ENCODE data around the gene FTH1. TPM values are rescaled to one million over a fixed set of nuclear protein-coding genes. Genes with fewer than 3 reads are reported as not detected.
A peak's percentile ranks its signal among the peaks of the same experiment; 100 is the strongest.

FTH1 gene
- total RNA-seq, 2 donors from 2014 or later: 701 to 1,114 TPM

GRCh38 chr11:61999141-61999975 is 31.9 kb upstream of the FTH1 start:
- H3K27me3 Mint-ChIP-seq: no peaks in the 10 kb centered on the region
- peaks cover 12% of the 10 kb centered on the region for H3K36me3 Mint-ChIP-seq (ENCODE audit: low read depth)
- H3K9me3 Mint-ChIP-seq: peaks cover 7% of the 10 kb centered on the region
- no peak for ATAC-seq (replicated peaks)
- no peaks in the 10 kb centered on the region for H3K4me1 Mint-ChIP-seq
- no peak overlapping the region for H3K4me3 Mint-ChIP-seq
- H3K27ac Mint-ChIP-seq: peak overlapping the region; percentile 3

GRCh38 chr11:61996933-61997332 is 29.5 kb upstream of the FTH1 start:
- H3K27ac Mint-ChIP-seq: no peak overlapping the region

GRCh38 chr11:61994981-61995380 is 27.5 kb upstream of the FTH1 start:
- H3K4me3 Mint-ChIP-seq: no peak overlapping the region
- H3K9me3 Mint-ChIP-seq: peaks cover 7% of the 10 kb centered on the region
- no peak overlapping the region for H3K27ac Mint-ChIP-seq
- no peaks in the 10 kb centered on the region for H3K27me3 Mint-ChIP-seq
- no peaks in the 10 kb centered on the region for H3K4me1 Mint-ChIP-seq
- H3K36me3 Mint-ChIP-seq (ENCODE audit: low read depth): peaks cover 12% of the 10 kb centered on the region
- no peak for ATAC-seq (replicated peaks)

More at GRCh38 chr11:61996933-61997332, 29.5 kb upstream of the FTH1 start:
- Mint-ChIP-seq H3K4me3 (no peak overlapping the region), H3K9me3 (peaks cover 7% of the 10 kb centered on the region), H3K36me3 (ENCODE audit: low read depth) (peaks cover 12% of the 10 kb centered on the region), H3K27me3 (no peaks in the 10 kb centered on the region), H3K4me1 (no peaks in the 10 kb centered on the region)
- no peak for ATAC-seq (replicated peaks)

- Mint-ChIP-seq H3K27me3 (no peaks in the 10 kb centered on the region), H3K4me3 (no peak overlapping the region), H3K9me3 (peaks cover 8% of the 10 kb centered on the region), H3K36me3 (ENCODE audit: low read depth) (peaks cover 6% of the 10 kb centered on the region), H3K4me1 (no peaks in the 10 kb centered on the region), H3K27ac (no peak overlapping the region)
- ATAC-seq (replicated peaks): no peak
Observed at GRCh38 chr11:61985869-61986268, 18.4 kb upstream of the FTH1 start.

- Mint-ChIP-seq H3K27ac (no peak overlapping the region), H3K36me3 (ENCODE audit: low read depth) (peaks cover 6% of the 10 kb centered on the region), H3K9me3 (peaks cover 8% of the 10 kb centered on the region), H3K27me3 (no peaks in the 10 kb centered on the region), H3K4me1 (no peaks in the 10 kb centered on the region), H3K4me3 (no peak overlapping the region)
- ATAC-seq (replicated peaks): no peak
Observed at GRCh38 chr11:61983419-61983818, 16.0 kb upstream of the FTH1 start.

GRCh38 chr11:61980783-61981541 is 13.5 kb upstream of the FTH1 start:
- Mint-ChIP-seq H3K9me3 (no peaks in the 10 kb centered on the region), H3K4me1 (no peaks in the 10 kb centered on the region), H3K4me3 (no peak overlapping the region), H3K36me3 (ENCODE audit: low read depth) (peaks cover 2% of the 10 kb centered on the region), H3K27me3 (no peaks in the 10 kb centered on the region), H3K27ac (peak overlapping the region; percentile 25)
- ATAC-seq (replicated peaks): no peak

GRCh38 chr11:61978703-61979661 is 11.5 kb upstream of the FTH1 start:
- H3K4me1 Mint-ChIP-seq: no peaks in the 10 kb centered on the region
- no peak for ATAC-seq (replicated peaks)
- no peak overlapping the region for H3K4me3 Mint-ChIP-seq
- H3K36me3 Mint-ChIP-seq (ENCODE audit: low read depth): no peaks in the 10 kb centered on the region
- H3K27ac Mint-ChIP-seq: no peak overlapping the region
- no peaks in the 10 kb centered on the region for H3K27me3 Mint-ChIP-seq
- no peaks in the 10 kb centered on the region for H3K9me3 Mint-ChIP-seq

GRCh38 chr11:61976813-61977475 is 9.5 kb upstream of the FTH1 start:
- H3K4me3 Mint-ChIP-seq: no peak overlapping the region

GRCh38 chr11:61976420-61976800 is 9.0 kb upstream of the FTH1 start:
- no peak overlapping the region for H3K4me3 Mint-ChIP-seq
- no peaks in the 10 kb centered on the region for H3K27me3 Mint-ChIP-seq
- H3K9me3 Mint-ChIP-seq: no peaks in the 10 kb centered on the region
- H3K4me1 Mint-ChIP-seq: peaks cover 13% of the 10 kb centered on the region
- H3K36me3 Mint-ChIP-seq (ENCODE audit: low read depth): no peaks in the 10 kb centered on the region
- no peak overlapping the region for H3K27ac Mint-ChIP-seq
- no peak for ATAC-seq (replicated peaks)

More at GRCh38 chr11:61976813-61977475, 9.5 kb upstream of the FTH1 start:
- Mint-ChIP-seq H3K27ac (peak overlapping the region; percentile 38), H3K36me3 (ENCODE audit: low read depth) (no peaks in the 10 kb centered on the region), H3K4me1 (peaks cover 9% of the 10 kb centered on the region), H3K27me3 (no peaks in the 10 kb centered on the region), H3K9me3 (no peaks in the 10 kb centered on the region)
- no peak for ATAC-seq (replicated peaks)

GRCh38 chr11:61975638-61976419 is 8.4 kb upstream of the FTH1 start:
- H3K4me3 Mint-ChIP-seq: no peak overlapping the region
- no peaks in the 10 kb centered on the region for H3K9me3 Mint-ChIP-seq
- H3K4me1 Mint-ChIP-seq: peaks cover 19% of the 10 kb centered on the region
- ATAC-seq (replicated peaks): no peak
- H3K36me3 Mint-ChIP-seq (ENCODE audit: low read depth): no peaks in the 10 kb centered on the region
- no peak overlapping the region for H3K27ac Mint-ChIP-seq
- no peaks in the 10 kb centered on the region for H3K27me3 Mint-ChIP-seq

GRCh38 chr11:61974766-61975631 is 7.6 kb upstream of the FTH1 start:
- Mint-ChIP-seq H3K36me3 (ENCODE audit: low read depth) (no peaks in the 10 kb centered on the region), H3K27ac (peak overlapping the region; percentile 8), H3K9me3 (no peaks in the 10 kb centered on the region), H3K4me1 (peaks cover 24% of the 10 kb centered on the region), H3K4me3 (no peak overlapping the region), H3K27me3 (no peaks in the 10 kb centered on the region)
- no peak for ATAC-seq (replicated peaks)

GRCh38 chr11:61973476-61974162 is 6.2 kb upstream of the FTH1 start:
- Mint-ChIP-seq H3K27ac (peak overlapping the region; percentile 73), H3K9me3 (no peaks in the 10 kb centered on the region), H3K4me1 (peaks cover 36% of the 10 kb centered on the region), H3K36me3 (ENCODE audit: low read depth) (no peaks in the 10 kb centered on the region), H3K27me3 (no peaks in the 10 kb centered on the region), H3K4me3 (peak overlapping the region; percentile 60)
- ATAC-seq (replicated peaks): no peak
